ENCODE measurements around the gene BUB1B.
"Not testable (repeated sequence)": the region's sequence is repeated elsewhere in the genome, so short reads cannot be mapped to it uniquely, and the experiment has no call there.

The BUB1B gene

GRCh38 chr15:40160689-40161688 is at the start of gene BUB1B:
BUB1B (plus strand) TSS chr15:40161069; CDS start chr15:40161221, 152 bp downstream.
- peak; percentile 77 for DNase-seq (ENCODE audit: low spot score)

GRCh38 chr15:40111888-40112287 is 49.0 kb upstream of the BUB1B start:
- no peak for DNase-seq (ENCODE audit: low spot score)

- DNase-seq (ENCODE audit: low spot score) = no peak
These were observed 48.1 kb upstream of the BUB1B start for GRCh38 chr15:40112789-40113188.

GRCh38 chr15:40114218-40114617 is 46.7 kb upstream of the BUB1B start:
- no peak for DNase-seq (ENCODE audit: low spot score)

- DNase-seq (ENCODE audit: low spot score) = not testable (repeated sequence)
These were observed 45.8 kb upstream of the BUB1B start for GRCh38 chr15:40115106-40115505.

GRCh38 chr15:40115670-40116093 is 45.2 kb upstream of the BUB1B start:
- peak; percentile 68 for DNase-seq (ENCODE audit: low spot score)

GRCh38 chr15:40118473-40118872 is 42.4 kb upstream of the BUB1B start:
- DNase-seq (ENCODE audit: low spot score) = no peak

- DNase-seq (ENCODE audit: low spot score) = no peak
These were observed 38.8 kb upstream of the BUB1B start for GRCh38 chr15:40121911-40122638.

GRCh38 chr15:40122989-40123388 is 37.9 kb upstream of the BUB1B start:
- DNase-seq (ENCODE audit: low spot score) = not testable (repeated sequence)

- DNase-seq (ENCODE audit: low spot score) = not testable (repeated sequence)
These were observed 37.0 kb upstream of the BUB1B start for GRCh38 chr15:40123863-40124262.

- DNase-seq (ENCODE audit: low spot score) = not testable (repeated sequence)
These were observed 36.5 kb upstream of the BUB1B start for GRCh38 chr15:40124333-40124732.

- DNase-seq (ENCODE audit: low spot score) = not testable (repeated sequence)
These were observed 36.0 kb upstream of the BUB1B start for GRCh38 chr15:40124807-40125285.

- no peak for DNase-seq (ENCODE audit: low spot score)
These were observed 34.9 kb upstream of the BUB1B start for GRCh38 chr15:40125950-40126349.

GRCh38 chr15:40128766-40129660 is 31.9 kb upstream of the BUB1B start:
- DNase-seq (ENCODE audit: low spot score) = no peak

GRCh38 chr15:40130118-40130517 is 30.8 kb upstream of the BUB1B start:
- DNase-seq (ENCODE audit: low spot score) = no peak

GRCh38 chr15:40130799-40131502 is 29.9 kb upstream of the BUB1B start:
- no peak for DNase-seq (ENCODE audit: low spot score)

GRCh38 chr15:40133544-40133943 is 27.3 kb upstream of the BUB1B start:
- DNase-seq (ENCODE audit: low spot score) = no peak

- no peak for DNase-seq (ENCODE audit: low spot score)
These were observed 26.0 kb upstream of the BUB1B start for GRCh38 chr15:40134885-40135284.

GRCh38 chr15:40135846-40136450 is 24.9 kb upstream of the BUB1B start:
- not testable (repeated sequence) for DNase-seq (ENCODE audit: low spot score)

- DNase-seq (ENCODE audit: low spot score) = no peak
These were observed 24.2 kb upstream of the BUB1B start for GRCh38 chr15:40136470-40137302.

All from HuH-7.5 (cell line).